Fibroblast of villous mesenchyme (primary cell): Measurements from ENCODE around the gene SCP2. TPM values are rescaled to one million over a fixed set of nuclear protein-coding genes. Genes with fewer than 3 reads are reported as not detected.

ENCODE experiments used
- DNase-seq: peaks from one replicate; pipeline ENCODE4 v3.0.0-alpha.2; 2010; ENCODE audit warnings: low read depth
- H3K4me3 ChIP-seq: 2 replicates; pipeline ENCODE4 v1.5.1; 2011; ENCODE audit warnings: low read depth, mild to moderate bottlenecking, low read length
- CTCF ChIP-seq: IDR thresholded peaks from 2 replicates; pipeline ENCODE4 v1.5.1; 2012; ENCODE audit warnings: low read depth, mild to moderate bottlenecking, low read length; ENCODE audit not compliant: insufficient read depth
- total RNA-seq: library from RNA; depleted of rRNA; stranded (reverse); fragments of >200 nt; gene quantifications from 2 replicates; pipeline ENCODE4 v1.2.3, GENCODE V29; 2012

SCP2 gene
- total RNA-seq, 1 donor: 170 TPM

DNA sequence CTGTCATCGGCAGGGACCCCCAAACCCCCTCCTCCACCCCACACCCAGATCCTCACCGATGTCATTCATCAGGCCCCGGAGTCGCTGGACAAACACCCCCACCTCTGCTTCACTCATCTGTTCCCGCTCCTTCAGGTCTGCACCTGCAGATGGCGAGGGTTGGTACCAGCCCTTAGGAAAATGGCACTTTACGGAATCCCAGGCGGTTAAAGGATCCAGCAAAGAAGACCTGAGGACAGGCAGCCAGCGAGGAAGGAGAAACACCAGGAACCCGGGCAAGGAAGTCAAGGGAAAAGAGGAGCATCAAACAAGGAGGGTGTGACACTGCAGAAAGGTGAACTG lies 19.3 kb upstream of the SCP2 start:
- DNase-seq: no peak
- H3K4me3 ChIP-seq: no peak overlapping the region
- no peak for TF ChIP-seq CTCF

DNA sequence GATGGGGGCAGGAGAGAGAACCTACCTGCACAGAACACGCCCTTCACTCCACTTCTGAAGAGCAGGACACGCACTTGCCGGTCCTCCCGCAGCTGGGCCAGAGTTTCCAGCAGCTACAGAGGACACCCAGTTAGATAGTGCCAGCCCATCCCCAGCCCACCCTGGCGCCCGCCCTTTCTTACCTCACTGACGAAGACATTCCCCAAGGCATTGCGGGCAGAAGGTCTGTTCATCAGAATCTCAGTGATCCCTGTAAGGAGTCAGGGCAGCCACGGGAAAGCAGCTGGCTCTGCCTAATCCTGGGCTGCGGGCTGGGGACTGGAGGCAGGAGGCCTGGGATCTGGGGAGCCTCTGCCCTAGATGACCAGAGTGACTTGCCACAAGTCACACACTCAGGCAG lies 15.5 kb upstream of the SCP2 start:
- DNase-seq: no peak
- no peak overlapping the region for H3K4me3 ChIP-seq
- no peak for TF ChIP-seq CTCF

GRCh38 chr1:52913014-52913413 lies 14.1 kb upstream of the SCP2 start:
- no peak for TF ChIP-seq CTCF
- DNase-seq: no peak
- no peak overlapping the region for H3K4me3 ChIP-seq

GRCh38 chr1:52913537-52913936 lies 13.5 kb upstream of the SCP2 start:
- no peak for DNase-seq
- H3K4me3 ChIP-seq: no peak overlapping the region
- peak; percentile 26 for TF ChIP-seq CTCF

DNA sequence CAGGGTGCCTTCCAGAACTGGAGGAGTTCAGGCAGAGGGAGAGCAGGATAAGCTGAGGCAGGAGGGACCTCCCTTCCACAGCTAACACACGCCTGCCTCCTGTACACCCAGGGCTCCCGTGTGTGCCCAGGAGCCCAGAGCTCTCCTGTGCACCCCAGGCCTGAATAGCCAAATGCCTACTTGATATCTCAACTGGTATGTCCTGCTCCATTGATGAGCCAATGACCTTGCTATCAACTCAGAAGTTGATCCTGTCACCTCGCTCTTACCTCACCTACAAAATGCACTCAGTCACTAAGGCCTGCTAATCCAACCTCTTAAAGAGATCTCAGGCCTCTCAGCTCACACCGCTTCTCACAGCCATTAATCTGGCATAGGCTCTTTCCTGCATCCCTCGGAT lies 12.6 kb upstream of the SCP2 start:
- no peak for TF ChIP-seq CTCF
- DNase-seq: no peak
- H3K4me3 ChIP-seq: no peak overlapping the region

GRCh38 chr1:52915211-52915854 lies 11.7 kb upstream of the SCP2 start:
- TF ChIP-seq CTCF: no peak
- no peak overlapping the region for H3K4me3 ChIP-seq

DNA sequence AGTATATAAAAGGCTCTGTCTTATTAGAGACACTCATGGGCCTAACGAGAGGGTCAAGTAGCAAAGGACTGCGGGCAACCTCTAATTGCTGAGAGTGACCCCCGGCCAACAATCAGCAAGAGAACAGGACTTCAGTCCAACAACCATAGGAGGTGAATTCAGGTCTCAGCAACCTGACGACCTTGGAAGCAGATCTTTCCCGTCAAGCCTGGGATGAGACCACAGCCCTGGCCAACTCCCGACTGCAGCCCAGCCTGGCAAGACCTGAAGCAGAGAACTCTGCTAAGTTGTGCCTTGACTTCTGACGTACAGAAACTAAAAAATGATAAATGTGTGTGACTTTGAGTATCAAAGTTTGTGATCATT lies 11.2 kb upstream of the SCP2 start:
- no peak for DNase-seq
- H3K4me3 ChIP-seq: no peak overlapping the region
- TF ChIP-seq CTCF: no peak

More at GRCh38 chr1:52915211-52915854, 11.7 kb upstream of the SCP2 start:
- DNase-seq: no peak
